CD4-positive, alpha-beta T cell treated with Interleukin-17A for 1 hour (primary cell): ENCODE measurements around the gene TRIM54.
"Not testable (repeated sequence)": the region's sequence is repeated elsewhere in the genome, so short reads cannot be mapped to it uniquely, and the experiment has no call there.

Source experiments
- DNase-seq: peaks from one replicate; pipeline ENCODE4 v3.0.0-alpha.2; 2020

Gene TRIM54

GRCh38 chr2:27261241-27261925 lies 20.8 kb upstream of the TRIM54 start:
- no peak for DNase-seq

GRCh38 chr2:27261926-27262298 lies 20.3 kb upstream of the TRIM54 start:
- no peak for DNase-seq

- peak; percentile 75 for DNase-seq
Observed at GRCh38 chr2:27262379-27263286, 19.6 kb upstream of the TRIM54 start, which contains the start of gene SLC30A3. SLC30A3 (minus strand) TSS chr2:27263047; CDS start chr2:27262906, 141 bp downstream.

- peak; percentile 8 for DNase-seq
Observed at GRCh38 chr2:27263287-27264252, 18.7 kb upstream of the TRIM54 start.

- DNase-seq = peak; percentile 7
Observed at GRCh38 chr2:27264253-27264752, 17.9 kb upstream of the TRIM54 start.

- peak; percentile 76 for DNase-seq
Observed at GRCh38 chr2:27264753-27265535, 17.3 kb upstream of the TRIM54 start.

GRCh38 chr2:27265536-27265870 lies 16.7 kb upstream of the TRIM54 start:
- no peak for DNase-seq

GRCh38 chr2:27268296-27268695 lies 13.9 kb upstream of the TRIM54 start:
- not testable (repeated sequence) for DNase-seq

- DNase-seq = no peak
Observed at GRCh38 chr2:27270131-27270530, 12.1 kb upstream of the TRIM54 start.

- DNase-seq = no peak
Observed at GRCh38 chr2:27270670-27271069, 11.6 kb upstream of the TRIM54 start.

- no peak for DNase-seq
Observed at GRCh38 chr2:27271631-27272340, 10.4 kb upstream of the TRIM54 start.

- not testable (repeated sequence) for DNase-seq
Observed at GRCh38 chr2:27272537-27273522, 9.4 kb upstream of the TRIM54 start.

GRCh38 chr2:27275211-27276150 lies 6.7 kb upstream of the TRIM54 start, which contains the start of gene DNAJC5G:
DNAJC5G (plus strand) TSS chr2:27275433; CDS start chr2:27276729, 1,296 bp downstream.
- no peak for DNase-seq

GRCh38 chr2:27278010-27278409 lies 4.2 kb upstream of the TRIM54 start:
- no peak for DNase-seq

GRCh38 chr2:27280826-27281225 lies 1.4 kb upstream of the TRIM54 start:
- no peak for DNase-seq

GRCh38 chr2:27281442-27281841 lies 787 bp upstream of the TRIM54 start:
- DNase-seq = no peak

- no peak for DNase-seq
Observed at GRCh38 chr2:27282892-27283291, 663 bp downstream of the TRIM54 start.

GRCh38 chr2:27284996-27285395 lies 2.8 kb downstream of the TRIM54 start:
- no peak for DNase-seq

- DNase-seq = no peak
Observed at GRCh38 chr2:27285481-27285880, 3.3 kb downstream of the TRIM54 start.
